ENCODE results near the gene FSIP1.

The FSIP1 gene

GRCh38 chr15:39792025-39792843, 9.6 kb upstream of the FSIP1 start:
- no peak for DNase-seq

GRCh38 chr15:39789736-39790135, 7.1 kb upstream of the FSIP1 start:
- DNase-seq: no peak

GRCh38 chr15:39788800-39789565, 6.3 kb upstream of the FSIP1 start:
- DNase-seq: no peak

GRCh38 chr15:39788108-39788507, 5.5 kb upstream of the FSIP1 start:
- no peak for DNase-seq

- DNase-seq: no peak
Measured at GRCh38 chr15:39787479-39787878, 4.8 kb upstream of the FSIP1 start.

DNA sequence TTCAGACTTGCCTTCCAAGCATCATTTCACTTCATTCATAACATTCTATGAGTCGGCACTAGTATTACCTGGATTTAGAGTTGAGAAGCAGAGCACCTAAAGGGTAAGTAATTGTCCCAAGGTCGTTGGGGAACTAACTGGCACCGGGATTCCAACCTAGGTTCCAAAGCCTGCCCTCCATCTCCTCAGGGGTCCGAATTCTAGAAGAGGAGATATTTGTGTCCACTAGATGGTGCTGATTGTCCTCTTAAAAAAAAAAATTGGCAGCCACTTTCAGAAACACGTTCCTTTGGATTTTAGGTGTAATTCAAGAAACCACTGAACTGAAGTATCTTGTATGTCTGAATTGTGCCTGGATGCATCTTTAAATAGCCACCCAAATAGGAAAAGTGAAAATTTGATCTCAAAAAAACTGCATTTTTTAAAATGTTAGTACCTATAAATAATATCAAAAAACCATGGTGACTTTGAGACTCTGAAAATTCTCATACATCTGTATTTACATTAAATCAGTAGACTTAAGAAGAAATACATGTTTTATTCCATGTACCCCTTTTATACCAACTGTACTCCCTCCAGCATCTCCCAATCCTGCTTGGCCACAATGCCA, 3.9 kb upstream of the FSIP1 start:
- peak; percentile 53 for DNase-seq

GRCh38 chr15:39785841-39786240, 3.2 kb upstream of the FSIP1 start:
- DNase-seq: no peak

DNA sequence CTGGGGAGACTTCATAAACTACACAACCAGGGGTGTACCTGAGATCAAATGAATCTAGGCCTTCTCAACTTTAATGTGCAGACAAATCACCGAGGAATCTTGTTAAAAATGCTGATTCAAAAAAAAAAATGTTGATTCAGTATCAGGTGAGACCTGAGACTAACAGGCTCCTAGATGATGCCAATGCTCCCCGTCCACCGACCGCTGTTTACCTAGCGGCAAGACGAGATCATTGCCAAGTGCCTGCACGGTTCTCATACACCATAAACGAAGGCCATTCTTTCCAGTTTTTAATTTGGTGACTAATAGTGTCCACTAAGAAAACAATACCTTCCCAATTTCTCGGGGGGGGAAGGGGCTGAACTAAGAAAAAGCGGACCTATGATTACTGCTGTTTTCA, 2.5 kb upstream of the FSIP1 start:
- no peak for DNase-seq

GRCh38 chr15:39784638-39785037, 2.0 kb upstream of the FSIP1 start:
- no peak for DNase-seq

DNA sequence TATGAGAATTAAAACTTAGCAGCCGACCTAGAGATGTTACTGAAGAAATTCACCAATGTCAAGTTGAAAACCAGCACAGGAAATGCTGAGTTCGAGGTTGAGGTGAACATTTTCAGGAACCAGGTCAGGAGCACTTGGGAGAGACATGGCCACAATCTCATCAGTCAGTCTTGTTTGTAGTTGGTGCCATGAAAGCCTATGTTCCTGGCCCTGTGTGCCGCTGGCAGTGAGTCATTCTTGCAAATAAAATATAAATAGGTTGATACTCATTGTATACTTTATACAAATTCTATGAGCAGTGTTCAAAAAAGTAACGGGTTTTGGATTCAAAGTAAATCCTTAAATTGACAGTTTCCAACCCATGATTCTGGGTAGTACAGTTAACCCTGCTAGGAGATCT, 1.5 kb upstream of the FSIP1 start:
- DNase-seq: no peak

DNA sequence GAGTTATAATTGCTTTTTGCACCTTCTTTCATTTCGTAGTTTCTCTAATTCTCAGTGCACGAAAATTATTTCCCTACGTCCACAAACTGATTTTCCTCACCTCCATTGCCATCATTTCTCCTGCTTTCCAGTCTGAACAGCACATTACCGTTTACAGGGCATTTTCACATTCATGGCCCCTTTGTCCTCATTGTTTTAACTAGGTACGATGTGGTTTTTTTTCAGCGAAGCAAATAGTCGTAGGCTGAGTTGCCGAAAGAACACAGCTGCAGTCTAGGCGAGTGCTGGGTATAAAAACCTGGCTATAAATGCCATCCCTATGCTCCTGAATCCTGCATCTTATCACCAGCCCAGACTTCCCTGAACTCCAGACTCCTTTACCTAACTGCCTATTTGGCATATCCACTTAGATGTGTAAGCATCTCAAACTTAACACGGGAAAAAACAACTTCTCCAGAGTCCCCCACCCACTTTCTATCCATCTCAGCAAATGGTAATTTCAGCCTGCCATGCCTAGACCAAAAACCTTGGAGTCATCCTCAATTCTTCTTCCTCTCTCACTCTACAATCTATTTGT, 691 bp upstream of the FSIP1 start:
- peak; percentile 6 for DNase-seq

- DNase-seq: no peak
Measured at GRCh38 chr15:39781967-39782302, 706 bp downstream of the FSIP1 start.

GRCh38 chr15:39781147-39781966, 1.3 kb downstream of the FSIP1 start:
- DNase-seq: no peak

GRCh38 chr15:39778021-39778420, 4.6 kb downstream of the FSIP1 start:
- DNase-seq: no peak

DNA sequence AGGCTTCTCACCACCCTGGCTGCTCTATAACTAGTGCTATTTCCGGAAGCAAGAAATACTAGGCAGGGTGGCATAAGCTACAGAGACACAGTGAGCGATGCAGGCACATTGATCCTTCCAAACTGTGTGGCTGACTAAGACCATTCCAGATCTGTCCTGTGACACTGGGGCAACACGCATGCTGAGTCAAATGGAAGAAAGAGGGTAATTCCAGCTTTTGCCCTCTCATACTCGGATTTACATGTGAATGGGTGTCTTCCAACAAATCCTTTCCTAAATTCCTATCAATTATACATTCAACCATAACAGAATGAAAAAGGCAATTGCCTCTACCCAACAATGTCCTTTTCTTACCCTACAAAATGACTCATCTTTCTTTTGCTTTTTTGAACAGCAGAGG, 5.1 kb downstream of the FSIP1 start:
- no peak for DNase-seq

GRCh38 chr15:39776068-39776467, 6.6 kb downstream of the FSIP1 start:
- no peak for DNase-seq

- peak; percentile 56 for DNase-seq
Measured at GRCh38 chr15:39774688-39775267, 7.9 kb downstream of the FSIP1 start.

DNA sequence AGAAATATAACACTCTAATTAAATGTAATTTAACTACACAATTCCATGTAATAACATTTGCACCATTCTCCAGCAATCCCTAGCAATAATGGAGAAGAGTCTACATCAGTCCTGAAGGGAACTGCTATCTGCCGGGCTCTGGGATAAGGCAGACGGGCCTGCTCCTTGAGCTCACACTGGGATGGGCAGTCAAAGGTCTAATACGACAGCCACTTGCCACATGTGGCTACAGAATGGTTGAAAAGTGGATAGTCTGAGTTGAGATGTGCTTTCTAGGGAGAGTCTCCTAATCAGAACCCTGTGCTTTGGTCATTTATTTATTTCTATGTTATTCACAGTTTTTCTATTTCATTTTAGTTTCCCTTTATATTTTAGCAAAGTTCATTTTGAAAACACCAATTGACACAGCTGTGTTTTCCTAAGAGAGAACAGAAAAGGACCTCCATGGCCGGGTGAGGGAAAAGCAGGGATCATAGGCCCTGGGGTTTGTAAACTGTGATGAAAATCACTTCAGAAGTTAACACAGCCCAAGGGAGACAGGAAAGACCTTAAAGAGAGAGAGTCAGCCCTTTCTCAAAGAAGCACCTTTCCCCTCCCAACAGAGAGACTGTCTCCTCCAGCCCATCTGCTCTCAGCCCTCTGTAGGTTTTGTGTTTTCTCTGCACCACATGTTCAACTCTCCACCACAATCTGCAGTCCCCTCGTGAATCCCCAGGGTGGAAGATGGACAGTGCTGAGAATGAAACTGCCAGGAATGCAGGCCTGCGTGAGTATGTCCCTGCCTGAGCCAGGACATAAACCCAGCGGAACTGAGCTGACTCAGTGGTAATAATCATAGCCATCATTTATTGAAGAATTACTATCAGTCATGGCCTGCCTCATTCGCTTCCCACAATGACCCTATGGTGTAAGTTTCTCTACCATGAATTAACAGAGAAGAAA, 11.6 kb downstream of the FSIP1 start:
- no peak for DNase-seq

DNA sequence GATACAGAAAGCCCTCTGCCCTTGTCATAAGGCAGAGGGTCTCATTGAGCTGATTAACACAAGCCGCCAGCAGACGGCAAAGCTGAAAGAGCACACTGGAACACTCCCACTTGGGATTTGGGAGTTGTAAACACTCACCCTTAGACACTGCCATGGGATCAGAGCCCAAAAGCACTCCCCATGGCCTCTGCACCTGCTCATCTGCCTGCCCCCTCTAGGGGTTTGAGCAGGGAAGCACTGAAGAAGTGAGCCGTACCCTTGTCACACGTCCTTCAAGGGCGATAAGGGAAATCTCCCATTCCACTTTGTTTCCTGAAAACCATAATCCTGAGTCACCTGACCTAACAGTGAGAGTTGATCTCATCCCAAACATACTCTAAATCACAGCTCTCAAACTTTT, 14.7 kb downstream of the FSIP1 start:
- DNase-seq: no peak

DNA sequence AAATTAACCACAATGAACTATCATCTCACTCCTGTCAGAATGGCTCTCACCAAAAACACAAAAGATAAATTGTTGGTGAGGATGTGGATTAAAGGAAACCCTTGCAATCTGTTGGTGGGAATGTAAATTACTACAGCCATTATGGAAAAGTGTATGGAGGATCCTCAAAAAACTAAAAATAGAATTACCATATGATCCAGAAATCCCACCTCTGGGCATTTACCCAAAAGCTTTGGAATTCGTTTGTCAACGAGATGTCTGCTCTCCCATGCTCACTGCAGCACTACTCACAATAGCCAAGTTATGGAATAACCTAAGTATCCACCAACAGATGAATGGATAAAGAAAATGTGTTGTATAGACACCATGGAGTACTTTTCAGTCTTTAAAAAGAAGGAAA, 21.6 kb downstream of the FSIP1 start:
- no peak for DNase-seq

Data from CD4-positive, alpha-beta T cell treated with Interleukin-21 for 1 hour (primary cell).